Measurements from ENCODE around the gene PTK7. TPM values are rescaled to one million over a fixed set of nuclear protein-coding genes. Genes with fewer than 3 reads are reported as not detected.

The PTK7 gene
- polyA plus RNA-seq, 1 experiment: 146 TPM

- TF ChIP-seq CTCF (IDR thresholded peaks at IDR 0.05; ENCODE audit: low read depth, low read length): no peak
- POLR2A ChIA-PET: no interaction called here
- no peak overlapping the region for H3K27ac ChIP-seq (ENCODE audit: low read depth, low read length)
- no peak for DNase-seq (ENCODE audit: low read depth, low spot score)
- no peak overlapping the region for H3K4me3 ChIP-seq (ENCODE audit: low read depth, low read length)
- H3K27me3 ChIP-seq (ENCODE audit: control insufficient read depth, insufficient read depth, low read length): no peaks in the 10 kb centered on the region
- CTCF ChIA-PET: no interaction called here
- H3K9me3 ChIP-seq (ENCODE audit: control insufficient read depth, insufficient read depth, low read length): peaks cover 4% of the 10 kb centered on the region
These were observed 129.7 kb downstream of the PTK7 start for GRCh38 chr6:43205849-43206248.

GRCh38 chr6:43207286-43207685 lies 131.2 kb downstream of the PTK7 start:
- ChIA-PET CTCF (no interaction called here), POLR2A (no interaction called here)
- H3K27me3 ChIP-seq (ENCODE audit: control insufficient read depth, insufficient read depth, low read length): no peaks in the 10 kb centered on the region
- H3K27ac ChIP-seq (ENCODE audit: low read depth, low read length): no peak overlapping the region
- H3K4me3 ChIP-seq (ENCODE audit: low read depth, low read length): no peak overlapping the region
- no peak for DNase-seq (ENCODE audit: low read depth, low spot score)
- TF ChIP-seq CTCF (IDR thresholded peaks at IDR 0.05; ENCODE audit: low read depth, low read length): no peak
- H3K9me3 ChIP-seq (ENCODE audit: control insufficient read depth, insufficient read depth, low read length): peaks cover 4% of the 10 kb centered on the region

Other genes starting within 250 kb of the PTK7 start
- gene RPL7L1, start 196.7 kb upstream of the PTK7 start, polyA plus RNA-seq (2011; rRNA removed): 45.0 and 48.5 TPM in 2 replicates
- gene PTCRA, start 160.3 kb upstream of the PTK7 start, polyA plus RNA-seq (2011; rRNA removed): not detected in 2 replicates
- 38.4 and 39.2 TPM in 2 replicates for gene CNPY3, start 146.8 kb upstream of the PTK7 start, polyA plus RNA-seq (2011; rRNA removed)
- 0.07 TPM in 1 of 2 replicates, not detected in the other for gene GNMT, start 115.6 kb upstream of the PTK7 start, polyA plus RNA-seq (2011; rRNA removed)
- gene PEX6, start 97.1 kb upstream of the PTK7 start, polyA plus RNA-seq (2011; rRNA removed): 6.8 and 7.4 TPM in 2 replicates
- 59.5 and 61.5 TPM in 2 replicates for gene PPP2R5D, start 91.7 kb upstream of the PTK7 start, polyA plus RNA-seq (2011; rRNA removed)
- 86.5 and 97.9 TPM in 2 replicates for gene MEA1, start 62.4 kb upstream of the PTK7 start, polyA plus RNA-seq (2011; rRNA removed)
- gene KLHDC3, start 62.1 kb upstream of the PTK7 start, polyA plus RNA-seq (2011; rRNA removed): 41.3 and 48.8 TPM in 2 replicates
- 50.3 and 54.0 TPM in 2 replicates for gene RRP36, start 54.7 kb upstream of the PTK7 start, polyA plus RNA-seq (2011; rRNA removed)
- 37.5 and 44.8 TPM in 2 replicates for gene CUL7, start 22.5 kb upstream of the PTK7 start, polyA plus RNA-seq (2011; rRNA removed)
- 19.3 and 19.4 TPM in 2 replicates for gene MRPL2, start 16.9 kb upstream of the PTK7 start, polyA plus RNA-seq (2011; rRNA removed)
- 9.1 and 10.2 TPM in 2 replicates for gene KLC4, start 16.7 kb upstream of the PTK7 start, polyA plus RNA-seq (2011; rRNA removed)
- 36.8 and 48.5 TPM in 2 replicates for gene SRF, start 95.0 kb downstream of the PTK7 start, polyA plus RNA-seq (2011; rRNA removed)
- gene CUL9, start 105.9 kb downstream of the PTK7 start, polyA plus RNA-seq (2011; rRNA removed): 11.5 and 11.8 TPM in 2 replicates
- 36.9 and 42.4 TPM in 2 replicates for gene DNPH1, start 153.2 kb downstream of the PTK7 start, polyA plus RNA-seq (2011; rRNA removed)
- not detected in 2 replicates for gene TTBK1, start 167.2 kb downstream of the PTK7 start, polyA plus RNA-seq (2011; rRNA removed)
- not detected in 2 replicates for gene SLC22A7, start 221.9 kb downstream of the PTK7 start, polyA plus RNA-seq (2011; rRNA removed)
- not detected in 2 replicates for gene CRIP3, start 232.5 kb downstream of the PTK7 start, polyA plus RNA-seq (2011; rRNA removed)